Measurements from ENCODE around the gene ADAMTS12. TPM values are rescaled to one million over a fixed set of nuclear protein-coding genes. Genes with fewer than 3 reads are reported as not detected.

The ADAMTS12 gene
- total RNA-seq, 3 donors from 2014 or later, result 4.4 to 17.4 (median 15.0) TPM

DNA sequence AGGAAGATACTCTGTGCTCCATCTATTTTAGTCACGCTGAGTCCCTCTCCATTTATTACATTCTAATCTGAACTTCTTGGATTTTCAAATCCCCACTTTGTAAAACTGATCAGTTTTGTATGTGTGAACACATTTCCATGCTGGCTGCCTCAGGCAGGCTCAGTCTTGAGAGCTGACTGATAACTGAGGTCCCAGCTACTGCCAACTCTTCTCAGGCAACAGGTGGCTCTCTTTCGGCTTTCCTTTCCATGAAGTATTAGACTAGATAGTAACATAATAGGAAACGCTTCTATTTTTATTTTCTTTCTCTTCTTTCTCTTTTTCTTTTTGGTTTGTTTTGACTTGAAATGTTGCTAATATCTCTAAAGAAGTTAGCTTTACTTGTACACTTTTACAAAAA, 312.6 kb downstream of the ADAMTS12 start:
- no peaks in the 10 kb centered on the region for H3K4me1 ChIP-seq
- TF ChIP-seq POLR2A (IDR thresholded peaks at IDR 0.05) (no peak), POLR2AphosphoS5 (IDR thresholded peaks at IDR 0.05) (no peak)
- TF ChIP-seq, protein P1, sequence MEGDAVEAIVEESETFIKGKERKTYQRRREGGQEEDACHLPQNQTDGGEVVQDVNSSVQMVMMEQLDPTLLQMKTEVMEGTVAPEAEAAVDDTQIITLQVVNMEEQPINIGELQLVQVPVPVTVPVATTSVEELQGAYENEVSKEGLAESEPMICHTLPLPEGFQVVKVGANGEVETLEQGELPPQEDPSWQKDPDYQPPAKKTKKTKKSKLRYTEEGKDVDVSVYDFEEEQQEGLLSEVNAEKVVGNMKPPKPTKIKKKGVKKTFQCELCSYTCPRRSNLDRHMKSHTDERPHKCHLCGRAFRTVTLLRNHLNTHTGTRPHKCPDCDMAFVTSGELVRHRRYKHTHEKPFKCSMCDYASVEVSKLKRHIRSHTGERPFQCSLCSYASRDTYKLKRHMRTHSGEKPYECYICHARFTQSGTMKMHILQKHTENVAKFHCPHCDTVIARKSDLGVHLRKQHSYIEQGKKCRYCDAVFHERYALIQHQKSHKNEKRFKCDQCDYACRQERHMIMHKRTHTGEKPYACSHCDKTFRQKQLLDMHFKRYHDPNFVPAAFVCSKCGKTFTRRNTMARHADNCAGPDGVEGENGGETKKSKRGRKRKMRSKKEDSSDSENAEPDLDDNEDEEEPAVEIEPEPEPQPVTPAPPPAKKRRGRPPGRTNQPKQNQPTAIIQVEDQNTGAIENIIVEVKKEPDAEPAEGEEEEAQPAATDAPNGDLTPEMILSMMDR (IDR thresholded peaks at IDR 0.05), result no peak
- no peaks in the 10 kb centered on the region for H3K27me3 ChIP-seq
- DNase-seq (ENCODE audit: low spot score in 2 of 2), result no peak
- H3K27ac ChIP-seq, result no peak overlapping the region
- H3K36me3 ChIP-seq, result no peaks in the 10 kb centered on the region
- intact Hi-C loops (cut with DNase I; ENCODE audit: low total_unique reads), result no loop called here
- no peaks in the 10 kb centered on the region for H3K9me3 ChIP-seq
- H3K4me3 ChIP-seq, result no peak overlapping the region

DNA sequence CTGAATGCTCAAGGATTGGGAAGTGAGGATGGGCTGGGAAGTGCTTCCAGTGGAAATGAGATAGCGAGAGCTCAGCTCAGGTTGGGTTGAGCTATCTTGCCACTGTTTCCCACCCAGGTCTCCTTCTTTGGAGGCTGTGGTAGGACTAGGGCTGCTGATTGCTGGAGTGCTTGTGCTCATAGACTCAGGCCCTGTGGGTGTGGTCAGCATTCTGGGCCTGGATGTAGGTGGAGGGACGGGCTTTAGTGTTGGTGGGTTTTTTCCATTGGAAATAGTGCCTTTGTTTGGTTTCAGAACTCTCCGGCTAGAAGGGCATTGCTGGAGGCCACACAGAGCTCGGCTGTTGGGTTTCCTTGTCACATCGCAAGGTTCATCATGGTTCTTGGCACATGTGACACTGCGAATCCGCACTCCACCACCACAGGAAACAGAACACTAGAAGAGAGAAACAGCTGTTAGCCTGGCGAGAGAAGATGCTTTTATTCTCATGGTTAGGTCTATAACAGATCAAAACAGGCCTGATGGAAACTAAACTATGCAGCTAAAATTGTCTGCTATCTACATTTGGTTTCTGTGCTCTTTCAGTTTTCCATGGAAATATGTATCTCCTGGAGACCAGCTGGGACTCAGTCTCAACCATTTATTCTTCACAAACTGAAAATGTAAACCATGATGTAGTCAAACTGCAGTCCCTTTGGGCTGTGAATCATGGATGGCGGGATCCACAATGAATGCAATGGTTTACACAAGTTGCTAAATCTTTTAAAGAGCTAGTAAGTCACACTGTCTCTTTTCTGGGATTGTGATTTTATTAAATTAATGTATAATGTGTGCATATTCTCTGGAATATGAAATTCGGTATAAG, 314.8 kb downstream of the ADAMTS12 start:
- H3K27me3 ChIP-seq, result no peaks in the 10 kb centered on the region
- no peak for DNase-seq (ENCODE audit: low spot score in 2 of 2)
- TF ChIP-seq POLR2A (IDR thresholded peaks at IDR 0.05) (no peak), POLR2AphosphoS5 (IDR thresholded peaks at IDR 0.05) (no peak)
- TF ChIP-seq, protein P1 (IDR thresholded peaks at IDR 0.05), result no peak
- H3K4me3 ChIP-seq, result no peak overlapping the region
- H3K4me1 ChIP-seq, result no peaks in the 10 kb centered on the region
- no peaks in the 10 kb centered on the region for H3K9me3 ChIP-seq
- intact Hi-C loops (cut with DNase I; ENCODE audit: low total_unique reads), result no loop called here
- no peaks in the 10 kb centered on the region for H3K36me3 ChIP-seq
- no peak overlapping the region for H3K27ac ChIP-seq

DNA sequence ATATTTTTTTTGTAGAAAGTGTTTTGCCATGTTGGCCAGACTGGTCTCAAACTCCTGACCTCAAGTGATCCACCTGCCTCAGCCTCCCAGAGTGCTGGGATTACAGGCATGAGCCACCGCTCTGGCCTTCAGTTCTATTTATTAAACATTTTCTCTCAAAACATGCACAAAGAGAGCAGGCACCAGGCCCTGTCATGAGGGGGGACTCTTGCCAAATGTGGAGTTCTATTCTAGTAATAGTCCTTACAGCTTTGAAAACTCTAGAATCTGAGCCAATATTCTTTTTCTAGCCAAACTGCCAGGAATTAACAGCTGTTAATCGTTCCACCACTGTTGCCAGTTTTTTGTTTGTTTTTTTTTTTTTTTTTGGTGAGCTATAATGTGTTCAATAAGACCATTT, 326.5 kb downstream of the ADAMTS12 start:
- TF ChIP-seq, protein P1 (IDR thresholded peaks at IDR 0.05), result no peak
- TF ChIP-seq POLR2AphosphoS5 (IDR thresholded peaks at IDR 0.05) (no peak), POLR2A (IDR thresholded peaks at IDR 0.05) (no peak)
- H3K4me1 ChIP-seq, result no peaks in the 10 kb centered on the region

GRCh38 chr5:33563983-33564908, 327.5 kb downstream of the ADAMTS12 start:
- no peaks in the 10 kb centered on the region for H3K36me3 ChIP-seq
- no peaks in the 10 kb centered on the region for H3K9me3 ChIP-seq
- DNase-seq (ENCODE audit: low spot score in 2 of 2), result no peak
- H3K4me1 ChIP-seq, result no peaks in the 10 kb centered on the region
- TF ChIP-seq POLR2A (IDR thresholded peaks at IDR 0.05) (no peak), POLR2AphosphoS5 (IDR thresholded peaks at IDR 0.05) (no peak)
- TF ChIP-seq, protein P1 (IDR thresholded peaks at IDR 0.05), result no peak
- H3K4me3 ChIP-seq, result no peak overlapping the region
- intact Hi-C loops (cut with DNase I; ENCODE audit: low total_unique reads), result no loop called here
- no peak overlapping the region for H3K27ac ChIP-seq
- no peaks in the 10 kb centered on the region for H3K27me3 ChIP-seq

More for the DNA sequence above, 326.5 kb downstream of the ADAMTS12 start:
- no peaks in the 10 kb centered on the region for H3K36me3 ChIP-seq
- no peak overlapping the region for H3K27ac ChIP-seq
- intact Hi-C loops (cut with DNase I; ENCODE audit: low total_unique reads), result no loop called here
- no peak overlapping the region for H3K4me3 ChIP-seq
- H3K27me3 ChIP-seq, result no peaks in the 10 kb centered on the region
- H3K9me3 ChIP-seq, result no peaks in the 10 kb centered on the region
- no peak for DNase-seq (ENCODE audit: low spot score in 2 of 2)
